ENCODE measurements around the gene CALN1.
"Not testable (repeated sequence)": the region's sequence is repeated elsewhere in the genome, so short reads cannot be mapped to it uniquely, and the experiment has no call there.

CALN1 gene

DNA sequence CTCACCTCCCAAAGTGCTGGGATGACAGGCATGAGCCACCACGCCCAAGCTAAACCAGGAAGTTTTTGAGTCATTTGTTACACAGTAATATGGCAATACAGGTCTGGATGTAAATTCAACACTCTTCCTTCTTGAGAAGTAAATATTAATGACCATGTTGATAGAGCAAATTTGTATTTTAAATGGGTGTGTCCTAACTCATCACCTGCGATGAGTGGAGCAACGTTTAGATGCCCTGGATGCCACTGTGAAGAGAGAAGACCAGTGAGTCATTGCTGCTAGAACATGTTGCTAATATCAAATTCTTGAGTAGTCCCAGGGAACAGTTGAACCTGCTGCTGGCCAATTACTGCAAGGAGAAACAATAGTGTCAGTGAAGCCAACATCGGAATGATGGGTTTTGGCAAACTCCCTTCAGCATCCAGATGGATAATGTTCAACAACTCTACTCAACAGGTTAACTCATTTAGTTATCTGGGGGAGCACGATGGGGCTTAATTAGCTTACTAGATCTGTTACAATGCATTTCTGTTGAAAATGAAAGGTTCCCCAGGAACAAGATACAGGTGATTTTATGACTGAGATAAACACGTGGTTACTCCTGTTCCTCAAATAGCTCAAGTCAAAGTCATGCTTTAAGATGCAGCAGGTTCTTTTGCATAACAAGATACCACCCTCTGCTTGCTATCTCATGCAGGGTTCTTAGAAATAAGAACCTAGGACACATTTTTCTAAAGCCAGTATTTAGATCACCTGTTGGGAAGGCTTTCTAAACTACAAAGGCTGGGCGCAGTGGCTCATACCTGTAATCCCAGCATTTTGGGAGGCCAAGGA is 146.8 kb downstream of the CALN1 start:
- no peak for DNase-seq

DNA sequence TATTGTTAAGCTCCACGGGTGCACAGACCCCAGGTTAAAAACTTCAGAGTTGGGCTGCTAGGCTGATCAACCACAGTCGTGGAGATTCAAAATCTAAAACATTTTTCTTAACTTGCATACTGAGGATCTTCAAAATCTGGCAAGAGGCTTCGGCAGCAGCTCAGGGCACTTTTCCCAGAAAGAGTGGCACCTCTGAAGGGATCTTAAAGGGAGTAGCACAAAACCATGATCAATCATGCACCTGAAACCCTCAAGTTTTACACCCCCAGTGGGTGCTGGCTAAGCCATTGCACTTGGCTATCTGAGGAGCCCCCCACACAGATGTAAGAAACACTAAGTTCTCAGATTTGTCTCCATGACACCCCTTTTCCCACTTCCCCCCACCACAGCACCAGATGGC is 151.7 kb downstream of the CALN1 start:
- DNase-seq = no peak

DNA sequence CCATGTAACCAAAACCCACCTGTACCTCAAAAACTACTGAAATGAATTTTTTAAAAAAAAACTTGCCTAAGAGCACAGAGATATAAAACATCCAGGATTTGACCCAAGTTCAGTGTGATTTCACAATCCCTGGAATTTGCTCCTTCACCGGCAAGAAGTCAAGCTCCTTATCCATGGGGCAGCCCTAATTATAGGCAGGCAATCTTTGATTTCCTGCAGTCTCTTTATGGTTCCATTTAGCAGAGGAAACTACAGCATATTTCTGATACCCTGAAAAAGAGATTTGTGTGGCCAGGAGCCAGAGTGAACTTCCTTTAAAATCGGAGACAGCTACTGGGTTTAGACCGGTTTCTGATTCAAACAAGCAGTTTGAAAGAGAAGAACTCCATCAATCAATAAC is 154.1 kb downstream of the CALN1 start:
- DNase-seq = no peak

GRCh38 chr7:72254455-72254854 is 157.7 kb downstream of the CALN1 start:
- no peak for DNase-seq

GRCh38 chr7:72249106-72249505 is 163.0 kb downstream of the CALN1 start:
- DNase-seq = no peak

DNA sequence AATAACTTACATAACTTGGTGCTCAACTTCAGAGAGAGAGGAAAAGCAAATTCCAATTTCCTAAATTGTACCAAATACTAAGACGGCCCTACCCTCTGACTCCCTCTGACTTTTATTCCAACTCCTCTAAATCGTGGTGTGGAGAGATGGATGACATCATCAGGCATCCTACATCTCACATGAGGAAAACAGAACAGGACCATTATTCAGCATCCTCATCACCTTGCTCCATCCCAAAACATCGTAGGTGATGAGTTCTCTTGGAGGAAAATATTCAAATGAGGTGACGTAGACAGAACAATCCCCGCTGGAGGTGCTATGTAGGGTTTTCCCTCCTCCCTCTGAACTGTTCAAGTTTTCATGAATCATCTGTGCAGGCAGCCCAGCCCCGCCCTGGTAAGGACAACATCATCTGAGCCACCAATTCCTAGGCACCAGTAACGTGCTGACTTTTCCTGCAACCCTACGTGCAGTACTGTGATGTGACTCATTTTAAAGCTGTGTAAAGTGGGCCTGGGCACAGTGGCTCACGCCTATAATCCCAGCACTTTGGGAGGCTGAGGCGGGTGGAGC is 167.2 kb downstream of the CALN1 start:
- DNase-seq = no peak

GRCh38 chr7:72243329-72243728 is 168.8 kb downstream of the CALN1 start:
- DNase-seq = no peak

GRCh38 chr7:72235351-72235750 is 176.8 kb downstream of the CALN1 start:
- DNase-seq = no peak

- no peak for DNase-seq
These were observed 178.1 kb downstream of the CALN1 start for GRCh38 chr7:72234086-72234485.

DNA sequence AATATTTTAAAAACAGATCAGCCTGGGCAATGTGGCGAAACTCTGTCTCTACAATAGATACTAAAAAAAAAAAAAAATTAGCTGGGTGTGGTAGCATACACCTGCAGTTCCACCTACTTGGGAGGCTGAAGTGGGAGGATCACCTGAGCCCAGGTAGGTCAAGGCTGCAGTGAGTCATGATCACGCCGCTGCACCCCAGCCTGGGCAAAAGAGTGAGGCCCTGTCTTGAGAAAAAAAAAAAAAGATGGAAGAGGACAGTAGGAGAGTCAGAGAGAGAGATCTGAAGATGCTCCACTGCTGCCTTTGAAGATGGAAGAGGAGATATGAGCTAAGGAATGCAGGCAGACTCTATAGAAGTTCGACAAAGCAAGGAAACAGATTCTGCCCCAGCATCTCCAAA is 181.9 kb downstream of the CALN1 start:
- DNase-seq = no peak

DNA sequence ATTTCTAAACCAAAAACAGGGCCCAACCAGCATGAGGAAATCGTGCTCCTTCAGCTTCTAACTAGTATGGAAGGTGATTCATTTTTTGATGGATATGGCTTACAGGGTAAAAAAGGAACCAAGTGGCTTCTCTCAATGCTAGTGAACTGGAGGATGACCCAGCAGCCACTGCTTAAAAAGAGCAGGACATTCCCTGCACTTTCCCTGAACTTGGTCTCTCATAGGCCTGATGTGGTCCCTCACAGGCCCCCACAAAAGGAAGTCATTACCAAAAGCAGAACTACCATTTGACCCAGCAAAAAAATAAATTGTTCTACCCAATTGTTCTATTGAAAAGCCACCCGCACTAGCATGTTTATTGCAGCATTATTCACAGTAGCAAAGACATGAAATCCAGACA is 188.8 kb downstream of the CALN1 start:
- no peak for DNase-seq

DNA sequence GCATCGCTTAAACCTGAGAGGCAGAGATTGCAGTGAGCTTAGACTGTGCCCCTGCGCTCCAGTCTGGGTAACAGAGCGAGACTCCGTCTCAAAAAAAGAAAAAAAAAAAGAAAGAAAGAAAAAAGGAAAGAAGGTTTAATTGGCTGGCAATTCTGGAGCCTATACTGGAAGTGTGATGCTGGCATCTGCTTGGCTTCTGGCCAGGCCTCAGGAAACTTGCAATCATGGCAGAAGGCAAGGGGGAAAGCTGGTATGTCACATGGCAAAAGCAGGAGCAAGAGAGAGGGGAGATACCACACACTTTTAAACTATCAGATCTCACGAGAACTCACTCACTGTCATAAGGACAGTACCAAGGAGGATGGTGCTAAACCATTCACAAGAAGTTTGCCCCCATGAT is 190.0 kb downstream of the CALN1 start:
- DNase-seq = no peak

- DNase-seq = no peak
These were observed 192.6 kb downstream of the CALN1 start for GRCh38 chr7:72219500-72219899.

GRCh38 chr7:72217151-72217550 is 195.0 kb downstream of the CALN1 start:
- no peak for DNase-seq

DNA sequence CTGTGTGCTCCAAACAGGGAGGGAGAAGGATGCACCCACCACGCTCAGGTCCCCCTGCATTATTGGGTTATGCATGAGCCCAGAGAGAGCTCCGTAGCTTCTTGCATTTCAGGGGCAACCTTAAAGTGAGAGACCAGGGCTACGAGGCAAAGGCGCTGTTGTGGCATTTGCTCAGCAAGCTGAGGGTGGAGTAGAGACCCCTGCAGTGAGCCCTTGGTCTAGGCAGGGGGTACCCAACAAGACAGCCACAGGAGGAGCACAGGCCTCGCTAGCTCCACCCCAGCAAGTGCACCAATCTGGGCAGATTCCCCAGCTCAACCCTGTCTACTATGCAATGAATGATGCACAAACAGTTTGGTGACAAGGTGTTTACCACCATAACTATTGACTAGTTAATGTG is 198.4 kb downstream of the CALN1 start:
- no peak for DNase-seq

- no peak for DNase-seq
These were observed 199.1 kb downstream of the CALN1 start for GRCh38 chr7:72213081-72213480.

GRCh38 chr7:72211175-72211574 is 201.0 kb downstream of the CALN1 start:
- DNase-seq = no peak

- not testable (repeated sequence) for DNase-seq
These were observed 203.1 kb downstream of the CALN1 start for GRCh38 chr7:72209006-72209405.

DNA sequence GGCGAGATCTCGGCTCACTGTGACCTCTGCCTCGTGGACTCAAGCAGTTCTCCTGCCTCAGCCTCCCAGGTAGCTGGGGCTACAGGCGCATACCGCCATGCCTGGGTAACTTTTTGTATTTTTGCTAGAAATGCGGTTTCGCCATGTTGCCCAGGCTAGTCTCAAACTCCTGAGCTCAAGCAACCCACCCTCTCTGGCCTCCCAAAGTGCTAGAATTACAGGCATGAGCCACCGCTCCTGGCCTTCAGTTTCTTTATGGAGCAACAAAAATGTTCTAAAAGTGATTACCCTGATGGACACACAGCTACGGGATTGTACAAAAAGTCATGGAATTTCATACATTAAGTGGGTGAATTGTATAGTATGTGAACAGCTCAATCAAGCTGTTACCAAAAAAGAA is 216.0 kb downstream of the CALN1 start:
- DNase-seq = no peak

GRCh38 chr7:72190919-72191318 is 221.2 kb downstream of the CALN1 start:
- no peak for DNase-seq

- no peak for DNase-seq
These were observed 222.0 kb downstream of the CALN1 start for GRCh38 chr7:72190146-72190545.

DNA sequence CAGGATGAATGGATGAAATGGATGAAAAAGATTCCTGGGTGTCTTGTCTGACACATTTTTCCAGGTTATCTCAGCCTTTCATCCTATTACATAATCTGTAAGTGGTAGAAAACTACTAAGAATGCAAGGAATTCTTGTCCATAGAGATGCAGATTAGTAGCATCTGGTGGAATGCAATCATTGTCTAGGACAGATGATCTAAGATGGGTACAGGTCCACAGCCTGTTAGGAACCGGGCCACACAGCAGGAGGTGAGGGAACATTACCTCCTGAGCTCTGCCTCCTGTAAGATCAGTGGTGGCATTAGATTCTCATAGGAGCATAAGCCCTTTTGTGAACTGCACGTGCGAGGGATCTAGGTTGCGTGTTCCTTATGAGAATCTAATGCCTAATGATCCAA is 225.0 kb downstream of the CALN1 start:
- DNase-seq = no peak

- no peak for DNase-seq
These were observed 228.3 kb downstream of the CALN1 start for GRCh38 chr7:72183835-72184234.

GRCh38 chr7:72182036-72182435 is 230.1 kb downstream of the CALN1 start:
- DNase-seq = no peak

- no peak for DNase-seq
These were observed 235.3 kb downstream of the CALN1 start for GRCh38 chr7:72176875-72177274.
